ENCODE measurements around the gene TGFB1. TPM values are rescaled to one million over a fixed set of nuclear protein-coding genes. Genes with fewer than 3 reads are reported as not detected.

TGFB1 gene
- total RNA-seq, 1 experiment from 2014 or later: 15.0 TPM

DNA sequence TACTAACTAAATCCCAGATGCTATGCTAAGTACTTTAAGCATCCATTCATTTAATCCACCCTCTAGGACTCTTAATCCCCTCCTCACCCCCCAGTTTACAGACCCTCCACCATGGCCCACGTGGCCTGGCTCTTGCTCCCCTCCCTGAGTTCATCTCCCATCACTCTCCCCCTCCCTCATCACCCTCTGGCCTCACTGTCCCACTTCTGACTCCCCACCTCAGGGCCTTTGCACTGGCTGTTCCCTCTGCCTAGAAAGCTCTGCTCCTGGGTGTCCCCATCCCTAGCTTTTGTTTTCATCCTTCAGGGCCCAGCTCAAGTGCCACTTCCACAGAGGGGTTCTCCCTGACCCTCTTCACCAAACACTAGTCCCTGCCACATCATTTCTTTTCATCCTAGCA is 6.0 kb upstream of the TGFB1 start:
- H3K4me3 ChIP-seq (ENCODE audit: low read depth, low read length): no peak overlapping the region
- H3K4me3 Mint-ChIP-seq (ENCODE audit: unreplicated experiment): no peak overlapping the region
- H3K36me3 Mint-ChIP-seq (ENCODE audit: insufficient read depth, unreplicated experiment): peaks cover 15% of the 10 kb centered on the region
- no peaks in the 10 kb centered on the region for H3K9me3 Mint-ChIP-seq (ENCODE audit: unreplicated experiment)
- BruUV-seq (replicated peaks): no TSS peak
- H3K36me3 ChIP-seq (ENCODE audit: control insufficient read depth, insufficient read depth, low read length): no peaks in the 10 kb centered on the region
- no peak for DNase-seq
- no peaks in the 10 kb centered on the region for H3K9me3 ChIP-seq
- no peak overlapping the region for H3K27ac Mint-ChIP-seq (ENCODE audit: unreplicated experiment)
- ChIA-PET POLR2A (no interaction called here), CTCF (no interaction called here)
- H3K4me1 Mint-ChIP-seq (ENCODE audit: low read depth, unreplicated experiment): no peaks in the 10 kb centered on the region
- no peaks in the 10 kb centered on the region for H3K27me3 Mint-ChIP-seq (ENCODE audit: insufficient read depth, unreplicated experiment)
- intact Hi-C loops (cut with micrococcal nuclease; ENCODE audit: unreplicated experiment): no loop called here
- H3K27me3 ChIP-seq (replicated peaks; ENCODE audit: control insufficient read depth, insufficient read depth, low read length): no peaks in the 10 kb centered on the region
- TF ChIP-seq, protein P1, sequence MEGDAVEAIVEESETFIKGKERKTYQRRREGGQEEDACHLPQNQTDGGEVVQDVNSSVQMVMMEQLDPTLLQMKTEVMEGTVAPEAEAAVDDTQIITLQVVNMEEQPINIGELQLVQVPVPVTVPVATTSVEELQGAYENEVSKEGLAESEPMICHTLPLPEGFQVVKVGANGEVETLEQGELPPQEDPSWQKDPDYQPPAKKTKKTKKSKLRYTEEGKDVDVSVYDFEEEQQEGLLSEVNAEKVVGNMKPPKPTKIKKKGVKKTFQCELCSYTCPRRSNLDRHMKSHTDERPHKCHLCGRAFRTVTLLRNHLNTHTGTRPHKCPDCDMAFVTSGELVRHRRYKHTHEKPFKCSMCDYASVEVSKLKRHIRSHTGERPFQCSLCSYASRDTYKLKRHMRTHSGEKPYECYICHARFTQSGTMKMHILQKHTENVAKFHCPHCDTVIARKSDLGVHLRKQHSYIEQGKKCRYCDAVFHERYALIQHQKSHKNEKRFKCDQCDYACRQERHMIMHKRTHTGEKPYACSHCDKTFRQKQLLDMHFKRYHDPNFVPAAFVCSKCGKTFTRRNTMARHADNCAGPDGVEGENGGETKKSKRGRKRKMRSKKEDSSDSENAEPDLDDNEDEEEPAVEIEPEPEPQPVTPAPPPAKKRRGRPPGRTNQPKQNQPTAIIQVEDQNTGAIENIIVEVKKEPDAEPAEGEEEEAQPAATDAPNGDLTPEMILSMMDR (IDR thresholded peaks at IDR 0.05; ENCODE audit: insufficient read depth in 1 of 2, low read depth in 1 of 2, low read length in 1 of 2, severe bottlenecking in 1 of 2, unreplicated experiment in 1 of 2): no peak
- no peaks in the 10 kb centered on the region for H3K4me1 ChIP-seq

DNA sequence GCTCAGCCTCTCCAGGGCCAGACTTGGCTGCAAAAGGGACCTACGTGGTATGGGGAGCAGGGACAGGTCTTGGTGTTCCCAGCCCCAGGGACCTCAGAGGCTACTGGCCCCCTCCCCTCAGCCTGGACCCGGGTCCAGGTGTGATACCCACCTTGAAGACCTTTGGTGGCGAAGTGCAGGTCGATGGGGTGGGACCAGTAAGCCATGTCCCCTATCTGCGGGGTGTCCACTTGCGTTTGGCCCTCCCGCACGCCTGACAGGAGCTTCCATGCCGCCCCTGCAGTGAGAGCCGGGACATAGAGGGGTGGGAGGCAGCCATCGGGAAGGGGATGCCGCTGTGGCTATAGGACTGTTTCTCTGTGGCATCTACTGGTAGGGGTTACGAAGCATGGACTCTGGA is 4.0 kb upstream of the TGFB1 start:
- H3K27me3 Mint-ChIP-seq (ENCODE audit: insufficient read depth, unreplicated experiment): no peaks in the 10 kb centered on the region
- Histone ChIP-seq H3K9me3 (no peaks in the 10 kb centered on the region), H3K27me3 (replicated peaks; ENCODE audit: control insufficient read depth, insufficient read depth, low read length) (no peaks in the 10 kb centered on the region; the same call in 1 of the 2 replicates), H3K4me1 (no peaks in the 10 kb centered on the region), H3K36me3 (ENCODE audit: control insufficient read depth, insufficient read depth, low read length) (no peaks in the 10 kb centered on the region), H3K4me3 (ENCODE audit: low read depth, low read length) (no peak overlapping the region)
- no peak overlapping the region for H3K27ac Mint-ChIP-seq (ENCODE audit: unreplicated experiment)
- H3K9me3 Mint-ChIP-seq (ENCODE audit: unreplicated experiment): no peaks in the 10 kb centered on the region
- CTCF ChIA-PET: no interaction called here
- DNase-seq: no peak
- POLR2A ChIA-PET: no interaction called here
- TF ChIP-seq, protein P1 (IDR thresholded peaks at IDR 0.05; ENCODE audit: insufficient read depth in 1 of 2, low read depth in 1 of 2, low read length in 1 of 2, severe bottlenecking in 1 of 2, unreplicated experiment in 1 of 2): no peak
- intact Hi-C loops (cut with micrococcal nuclease; ENCODE audit: unreplicated experiment): no loop called here
- H3K4me1 Mint-ChIP-seq (ENCODE audit: low read depth, unreplicated experiment): peaks cover 6% of the 10 kb centered on the region
- H3K36me3 Mint-ChIP-seq (ENCODE audit: insufficient read depth, unreplicated experiment): peaks cover 6% of the 10 kb centered on the region
- no peak overlapping the region for H3K4me3 Mint-ChIP-seq (ENCODE audit: unreplicated experiment)
- BruUV-seq (replicated peaks): no TSS peak

DNA sequence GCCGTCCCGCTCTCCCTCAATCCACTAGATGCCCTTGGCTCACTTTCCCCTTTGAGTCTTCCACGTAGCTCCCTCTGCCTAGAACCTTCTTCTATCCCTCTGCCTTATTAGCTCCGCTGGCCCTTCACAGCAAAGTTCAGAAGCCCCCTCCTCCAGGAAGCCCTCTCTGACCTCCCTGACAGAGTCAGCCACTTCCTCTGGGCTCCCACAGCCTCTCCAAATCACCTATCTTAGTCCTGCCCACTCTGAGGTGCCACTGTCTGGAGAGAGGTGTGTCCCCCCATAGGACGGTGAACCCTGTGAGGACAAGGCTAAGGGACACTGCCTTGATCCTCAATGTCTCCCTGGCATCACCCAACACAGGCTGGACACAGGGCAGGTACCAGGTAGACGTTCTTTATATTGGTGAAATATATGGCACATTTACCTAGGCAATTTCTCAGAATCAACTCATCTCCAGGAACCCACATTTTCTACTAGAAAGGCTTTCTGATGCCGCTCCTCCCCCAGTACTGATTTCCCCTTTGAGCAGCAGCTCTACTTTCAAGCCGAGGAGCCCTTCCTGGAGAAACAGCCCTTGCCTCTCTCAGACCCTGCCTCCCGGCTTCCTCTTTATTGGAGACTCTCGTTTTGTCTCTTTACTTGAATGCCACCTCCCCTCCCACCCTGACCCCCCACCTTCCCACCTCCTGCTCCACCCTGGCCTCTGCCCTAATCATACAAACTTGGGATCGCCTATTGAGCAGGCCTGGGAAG is 3.4 kb upstream of the TGFB1 start:
- Histone ChIP-seq H3K36me3 (ENCODE audit: control insufficient read depth, insufficient read depth, low read length) (no peaks in the 10 kb centered on the region), H3K4me1 (no peaks in the 10 kb centered on the region), H3K27me3 (replicated peaks; ENCODE audit: control insufficient read depth, insufficient read depth, low read length) (no peaks in the 10 kb centered on the region; the same call in 1 of the 2 replicates), H3K9me3 (no peaks in the 10 kb centered on the region), H3K4me3 (ENCODE audit: low read depth, low read length) (no peak overlapping the region)
- Mint-ChIP-seq H3K27ac (ENCODE audit: unreplicated experiment) (no peak overlapping the region), H3K9me3 (ENCODE audit: unreplicated experiment) (no peaks in the 10 kb centered on the region), H3K36me3 (ENCODE audit: insufficient read depth, unreplicated experiment) (peaks cover 6% of the 10 kb centered on the region), H3K27me3 (ENCODE audit: insufficient read depth, unreplicated experiment) (peaks cover 2% of the 10 kb centered on the region), H3K4me1 (ENCODE audit: low read depth, unreplicated experiment) (peaks cover 11% of the 10 kb centered on the region), H3K4me3 (ENCODE audit: unreplicated experiment) (no peak overlapping the region)
- intact Hi-C loops (cut with micrococcal nuclease; ENCODE audit: unreplicated experiment): no loop called here
- TF ChIP-seq, protein P1 (IDR thresholded peaks at IDR 0.05; ENCODE audit: insufficient read depth in 1 of 2, low read depth in 1 of 2, low read length in 1 of 2, severe bottlenecking in 1 of 2, unreplicated experiment in 1 of 2): no peak
- BruUV-seq (replicated peaks): no TSS peak
- ChIA-PET POLR2A (no interaction called here), CTCF (no interaction called here)
- no peak for DNase-seq

Data from Caco-2 (cell line).